ENCODE data around the gene RAD18. TPM values are rescaled to one million over a fixed set of nuclear protein-coding genes. Genes with fewer than 3 reads are reported as not detected.
A peak's percentile ranks its signal among the peaks of the same experiment; 100 is the strongest.

The RAD18 gene
- total and polyA plus RNA-seq, 8 donors: 10.2 to 16.8 (median 13.1) TPM

- Histone ChIP-seq H3K4me1 (no peaks in the 10 kb centered on the region), H3K9me3 (no peaks in the 10 kb centered on the region), H3K27ac (no peak overlapping the region), H3K36me3 (peaks cover 0 to 4% of the 10 kb centered on the region in 2 donors), H3K4me3 (no peak overlapping the region), H3K27me3 (no peaks in the 10 kb centered on the region)
- intact Hi-C loops (cut with DNase I): no loop called here
- TF ChIP-seq CTCF (IDR thresholded peaks at IDR 0.05): no peak
- ATAC-seq (no peak), DNase-seq (peak in 2 of 4 donors; percentile 24 to 29)
Observed at GRCh38 chr3:8885536-8886316, 77.5 kb downstream of the RAD18 start.

- no peak overlapping the region for H3K4me3 ChIP-seq
- intact Hi-C loops (cut with DNase I): no loop called here
- TF ChIP-seq CTCF (IDR thresholded peaks at IDR 0.05): no peak
- no peak overlapping the region for H3K27ac ChIP-seq
- H3K4me1 ChIP-seq: no peaks in the 10 kb centered on the region
- no peaks in the 10 kb centered on the region for H3K9me3 ChIP-seq
- H3K27me3 ChIP-seq: no peaks in the 10 kb centered on the region
- ATAC-seq (no peak), DNase-seq (no peak)
- peaks cover 0 to 2% of the 10 kb centered on the region in 2 donors for H3K36me3 ChIP-seq
Observed at GRCh38 chr3:8884630-8885290, 78.5 kb downstream of the RAD18 start.

GRCh38 chr3:8882642-8883041 is 80.6 kb downstream of the RAD18 start:
- intact Hi-C loops (cut with DNase I): no loop called here
- TF ChIP-seq CTCF (IDR thresholded peaks at IDR 0.05): no peak
- ATAC-seq (no peak), DNase-seq (no peak)
- Histone ChIP-seq H3K4me1 (no peaks in the 10 kb centered on the region), H3K9me3 (no peaks in the 10 kb centered on the region), H3K27me3 (no peaks in the 10 kb centered on the region), H3K4me3 (no peak overlapping the region), H3K27ac (no peak overlapping the region), H3K36me3 (no peaks in the 10 kb centered on the region)

- ATAC-seq: no peak
- peaks cover 0 to 2% of the 10 kb centered on the region in 2 donors for H3K36me3 ChIP-seq
- DNase-seq: no peak
- no peak overlapping the region for H3K27ac ChIP-seq
- H3K9me3 ChIP-seq: no peaks in the 10 kb centered on the region
- H3K4me3 ChIP-seq: no peak overlapping the region
- H3K4me1 ChIP-seq: no peaks in the 10 kb centered on the region
- no peak for TF ChIP-seq CTCF (IDR thresholded peaks at IDR 0.05)
- intact Hi-C loops (cut with DNase I): no loop called here
- no peaks in the 10 kb centered on the region for H3K27me3 ChIP-seq
Observed at GRCh38 chr3:8882171-8882593, 81.1 kb downstream of the RAD18 start.

- peaks cover 0 to 5% of the 10 kb centered on the region in 2 donors for H3K36me3 ChIP-seq
- intact Hi-C loops (cut with DNase I): no loop called here
- H3K27me3 ChIP-seq: no peaks in the 10 kb centered on the region
- no peak overlapping the region for H3K27ac ChIP-seq
- no peaks in the 10 kb centered on the region for H3K9me3 ChIP-seq
- no peak overlapping the region for H3K4me3 ChIP-seq
- ATAC-seq (no peak), DNase-seq (no peak)
- no peak for TF ChIP-seq CTCF (IDR thresholded peaks at IDR 0.05)
- no peaks in the 10 kb centered on the region for H3K4me1 ChIP-seq
Observed at GRCh38 chr3:8879347-8879944, 83.8 kb downstream of the RAD18 start.
